ENCODE results near the gene ARHGAP31. TPM values are rescaled to one million over a fixed set of nuclear protein-coding genes. Genes with fewer than 3 reads are reported as not detected.

ARHGAP31 gene
- total RNA-seq, 1 experiment from 2014 or later: 12.0 TPM

GRCh38 chr3:119434703-119435102, 140.5 kb downstream of the ARHGAP31 start:
- DNase-seq (ENCODE audit: low spot score): no peak
- peaks cover 12% of the 10 kb centered on the region for H3K9me3 ChIP-seq (ENCODE audit: low read depth, low read length, poor library complexity, severe bottlenecking)
- POLR2A ChIA-PET (ENCODE audit: low non-redundant PET): interaction anchor here (0.5 kb wide), 1 partner anchor 67 kb away, joined by 3 read pairs; no protein-coding TSS in a partner anchor
- intact Hi-C loops (cut with micrococcal nuclease; ENCODE audit: unreplicated experiment): no loop called here
- CTCF ChIA-PET: no interaction called here
- BruUV-seq (replicated peaks): no TSS peak
- TF ChIP-seq EZH2 (IDR thresholded peaks at IDR 0.05; ENCODE audit: borderline replicate concordance, low read depth, low read length, poor library complexity, severe bottlenecking): no peak
- no peak for TF ChIP-seq CTCF (conservative IDR thresholded peaks at IDR 0.05; ENCODE audit: low read depth, low read length)
- no peak overlapping the region for H3K27ac ChIP-seq (ENCODE audit: low read depth, low read length, poor library complexity, severe bottlenecking)
- H3K27me3 ChIP-seq (replicated peaks; ENCODE audit: insufficient read depth, low read depth, low read length, poor library complexity): no peaks in the 10 kb centered on the region
- H3K4me3 ChIP-seq (ENCODE audit: low read depth, low read length, poor library complexity, severe bottlenecking): no peak overlapping the region
- H3K4me1 ChIP-seq (ENCODE audit: insufficient read depth, low read length, poor library complexity, severe bottlenecking): no peaks in the 10 kb centered on the region
- peaks cover 75% of the 10 kb centered on the region for H3K36me3 ChIP-seq (ENCODE audit: insufficient read depth, low read length, poor library complexity, severe bottlenecking)

- CTCF ChIA-PET: no interaction called here
- no peaks in the 10 kb centered on the region for H3K9me3 ChIP-seq (ENCODE audit: low read depth, low read length, poor library complexity, severe bottlenecking)
- POLR2A ChIA-PET (ENCODE audit: low non-redundant PET): no interaction called here
- H3K4me1 ChIP-seq (ENCODE audit: insufficient read depth, low read length, poor library complexity, severe bottlenecking): no peaks in the 10 kb centered on the region
- no peaks in the 10 kb centered on the region for H3K27me3 ChIP-seq (replicated peaks; ENCODE audit: insufficient read depth, low read depth, low read length, poor library complexity)
- no TSS peak for BruUV-seq (replicated peaks)
- TF ChIP-seq CTCF (conservative IDR thresholded peaks at IDR 0.05; ENCODE audit: low read depth, low read length) (no peak), EZH2 (IDR thresholded peaks at IDR 0.05; ENCODE audit: borderline replicate concordance, low read depth, low read length, poor library complexity, severe bottlenecking) (no peak)
- H3K4me3 ChIP-seq (ENCODE audit: low read depth, low read length, poor library complexity, severe bottlenecking): no peak overlapping the region
- peaks cover 67% of the 10 kb centered on the region for H3K36me3 ChIP-seq (ENCODE audit: insufficient read depth, low read length, poor library complexity, severe bottlenecking)
- no peak for DNase-seq (ENCODE audit: low spot score)
- intact Hi-C loops (cut with micrococcal nuclease; ENCODE audit: unreplicated experiment): no loop called here
- H3K27ac ChIP-seq (ENCODE audit: low read depth, low read length, poor library complexity, severe bottlenecking): no peak overlapping the region
Measured at GRCh38 chr3:119436977-119437376, 142.8 kb downstream of the ARHGAP31 start.

- intact Hi-C loops (cut with micrococcal nuclease; ENCODE audit: unreplicated experiment): no loop called here
- ChIA-PET POLR2A (ENCODE audit: low non-redundant PET) (no interaction called here), CTCF (no interaction called here)
- H3K27me3 ChIP-seq (replicated peaks; ENCODE audit: insufficient read depth, low read depth, low read length, poor library complexity): no peaks in the 10 kb centered on the region
- H3K27ac ChIP-seq (ENCODE audit: low read depth, low read length, poor library complexity, severe bottlenecking): no peak overlapping the region
- H3K9me3 ChIP-seq (ENCODE audit: low read depth, low read length, poor library complexity, severe bottlenecking): no peaks in the 10 kb centered on the region
- BruUV-seq (replicated peaks): no TSS peak
- no peak for DNase-seq (ENCODE audit: low spot score)
- no peak for TF ChIP-seq CTCF (conservative IDR thresholded peaks at IDR 0.05; ENCODE audit: low read depth, low read length)
- no peak for TF ChIP-seq EZH2 (IDR thresholded peaks at IDR 0.05; ENCODE audit: borderline replicate concordance, low read depth, low read length, poor library complexity, severe bottlenecking)
- H3K4me3 ChIP-seq (ENCODE audit: low read depth, low read length, poor library complexity, severe bottlenecking): no peak overlapping the region
- no peaks in the 10 kb centered on the region for H3K4me1 ChIP-seq (ENCODE audit: insufficient read depth, low read length, poor library complexity, severe bottlenecking)
- H3K36me3 ChIP-seq (ENCODE audit: insufficient read depth, low read length, poor library complexity, severe bottlenecking): peaks cover 68% of the 10 kb centered on the region
Measured at GRCh38 chr3:119437691-119438258, 143.6 kb downstream of the ARHGAP31 start.
